GM21529 (cell line): ENCODE data around the gene CDC40.
"Not testable (repeated sequence)": the region's sequence is repeated elsewhere in the genome, so short reads cannot be mapped to it uniquely, and the experiment has no call there.

ENCODE experiments used
- ATAC-seq: cut with Tn5 transposase; IDR thresholded peaks from one replicate; pipeline ENCODE4 v1.9.1; 2021; ENCODE audit not compliant: unreplicated experiment

The CDC40 gene

GRCh38 chr6:110198561-110198960 lies 18.3 kb downstream of the CDC40 start:
- ATAC-seq: no peak

DNA sequence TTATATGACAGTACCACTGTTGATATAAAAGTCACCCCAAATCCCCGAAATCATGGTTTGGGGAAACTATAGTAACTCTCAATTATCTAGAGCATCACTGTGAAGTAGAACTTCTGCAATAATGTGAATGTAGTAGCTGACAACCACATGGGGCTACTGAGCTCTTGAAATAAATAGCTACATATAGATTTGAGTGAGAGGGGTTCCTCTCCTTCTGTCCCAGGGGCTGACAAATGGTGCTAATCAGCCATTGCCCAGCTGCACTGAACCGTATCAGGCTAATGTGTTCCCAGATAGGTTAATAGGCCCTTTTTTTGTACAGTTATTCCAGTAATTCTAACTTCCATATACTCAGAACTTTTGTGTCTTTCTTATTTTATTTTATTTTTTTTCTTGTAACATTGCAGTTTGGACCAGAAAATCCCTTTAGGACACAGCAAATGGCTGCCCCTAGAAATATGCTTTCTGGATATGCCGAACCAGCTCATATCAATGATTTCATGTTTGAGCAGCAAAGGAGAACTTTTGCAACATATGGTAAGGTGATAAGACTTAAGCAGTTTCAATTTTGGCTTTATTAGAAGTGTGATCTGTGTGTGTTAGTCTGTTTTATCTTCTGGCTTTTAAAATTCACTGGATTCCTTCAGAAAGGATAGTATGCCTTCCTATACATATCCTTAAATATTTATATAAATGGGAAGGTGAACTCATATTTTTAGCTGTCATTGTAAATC lies 21.1 kb downstream of the CDC40 start:
- ATAC-seq: no peak

DNA sequence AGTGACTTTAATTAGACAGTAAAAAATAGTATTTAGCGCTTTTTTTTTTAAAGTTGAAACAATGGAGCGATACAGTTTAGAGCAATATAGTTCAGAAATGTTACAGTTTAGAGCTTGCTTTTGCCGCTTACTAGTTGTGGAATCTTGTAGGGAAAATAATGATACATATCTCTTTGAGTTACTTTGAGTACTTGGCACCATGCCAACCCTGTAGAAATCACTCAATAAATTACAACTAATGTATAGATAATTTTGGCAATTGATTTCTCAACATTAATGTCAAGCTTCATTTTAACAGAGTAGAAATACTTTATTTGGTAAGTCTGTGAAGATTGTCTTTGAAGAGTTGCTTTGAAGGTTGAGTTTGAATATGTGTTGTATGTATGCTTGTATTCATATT lies 27.4 kb downstream of the CDC40 start:
- ATAC-seq: no peak

DNA sequence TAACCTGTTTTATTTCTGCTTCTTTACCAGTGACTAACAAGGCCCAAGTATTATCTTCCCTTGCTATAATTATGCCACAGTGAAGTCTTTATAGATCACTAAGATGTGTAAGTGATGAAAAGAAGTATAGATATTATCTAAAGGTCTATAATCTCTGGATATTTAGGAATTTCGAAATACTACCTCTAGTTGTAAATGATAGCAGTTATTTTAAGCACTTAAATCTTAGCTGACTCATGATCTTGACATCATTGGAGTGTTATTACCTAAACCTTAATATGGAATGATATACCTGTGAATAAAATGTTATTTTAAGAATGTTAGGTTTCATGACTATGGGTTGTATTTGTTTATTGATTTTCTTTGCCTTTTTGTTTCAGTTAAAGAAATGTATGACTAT lies 31.5 kb downstream of the CDC40 start:
- no peak for ATAC-seq

GRCh38 chr6:110214338-110214737 lies 34.1 kb downstream of the CDC40 start:
- ATAC-seq: no peak

- no peak for ATAC-seq
Observed at GRCh38 chr6:110216140-110216539, 35.9 kb downstream of the CDC40 start.

DNA sequence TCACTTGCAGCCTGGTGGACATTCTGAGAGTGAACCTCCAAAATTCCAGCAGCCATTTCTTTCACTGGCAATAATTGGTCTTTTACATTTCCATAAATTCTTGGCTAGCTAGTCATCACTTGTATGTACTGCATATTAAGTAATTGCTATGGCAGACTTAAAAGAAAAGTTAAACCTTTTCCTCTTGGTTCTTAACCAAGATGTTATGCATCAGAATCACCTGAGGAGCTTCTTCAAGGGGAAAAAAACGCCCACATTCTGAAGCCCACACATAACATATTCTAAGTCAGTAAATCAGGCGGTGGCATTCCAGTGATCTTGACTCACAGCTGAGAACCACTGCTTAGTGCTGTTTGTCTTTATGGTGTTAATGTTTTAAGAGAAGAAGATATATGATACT lies 37.0 kb downstream of the CDC40 start:
- no peak for ATAC-seq

DNA sequence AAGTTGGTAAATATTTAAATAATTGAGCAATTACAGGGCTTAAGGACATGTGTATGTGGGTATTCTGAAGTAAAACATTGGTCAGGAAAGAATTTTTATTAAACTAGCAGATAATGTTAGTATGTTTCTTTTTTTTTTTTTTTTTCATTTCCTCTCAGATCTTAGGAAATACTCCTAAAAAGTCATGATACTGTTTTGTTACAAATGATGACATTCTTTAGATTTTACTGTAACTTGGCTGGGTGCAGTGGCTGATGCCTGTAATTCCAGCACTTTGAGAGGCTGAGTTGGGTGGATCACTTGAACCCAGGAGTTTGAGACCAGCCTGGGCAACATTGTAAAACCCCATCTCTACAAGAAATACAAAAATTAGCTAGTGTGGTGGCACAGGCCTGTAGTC lies 41.5 kb downstream of the CDC40 start:
- ATAC-seq: no peak

- no peak for ATAC-seq
Observed at GRCh38 chr6:110226261-110226660, 46.0 kb downstream of the CDC40 start.

DNA sequence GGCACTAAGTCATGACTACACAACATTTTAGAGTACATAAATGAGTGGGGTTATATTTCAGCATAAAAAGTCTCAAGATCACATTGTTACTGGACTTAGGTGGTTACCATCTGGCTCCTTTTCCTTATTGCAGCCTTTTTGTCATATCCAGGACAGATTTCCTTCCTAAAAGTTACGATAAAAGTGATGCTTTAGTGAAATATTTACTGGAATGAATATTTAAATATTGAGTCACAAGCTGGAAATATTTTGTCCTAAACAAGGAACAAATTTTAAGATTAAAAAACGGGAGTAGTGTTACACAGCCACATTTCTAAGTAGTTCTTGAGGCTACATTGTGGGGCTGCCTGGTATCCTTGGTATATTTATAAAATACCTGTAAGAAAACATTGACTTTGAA lies 52.2 kb downstream of the CDC40 start:
- no peak for ATAC-seq

GRCh38 chr6:110233770-110234374 lies 53.6 kb downstream of the CDC40 start:
- peak; percentile 97 for ATAC-seq

DNA sequence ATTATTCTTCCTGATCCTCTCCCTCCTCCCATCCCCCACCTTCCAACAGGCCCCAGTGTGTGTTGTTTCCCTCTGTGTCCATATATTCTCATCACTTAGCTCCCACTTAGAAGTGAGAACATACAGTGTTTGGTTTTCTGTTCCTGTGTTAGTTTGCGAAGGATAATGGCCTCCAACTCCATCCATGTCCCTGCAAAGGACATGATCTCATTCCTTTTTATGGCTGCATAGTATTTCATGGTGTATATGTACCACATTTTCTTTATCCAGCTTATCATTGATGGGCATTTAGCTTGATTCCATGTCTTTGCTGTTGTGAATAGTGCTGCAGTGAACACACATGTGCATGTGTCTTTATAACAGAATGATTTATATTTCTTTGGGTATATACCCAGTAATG lies 55.8 kb downstream of the CDC40 start:
- ATAC-seq: not testable (repeated sequence)

DNA sequence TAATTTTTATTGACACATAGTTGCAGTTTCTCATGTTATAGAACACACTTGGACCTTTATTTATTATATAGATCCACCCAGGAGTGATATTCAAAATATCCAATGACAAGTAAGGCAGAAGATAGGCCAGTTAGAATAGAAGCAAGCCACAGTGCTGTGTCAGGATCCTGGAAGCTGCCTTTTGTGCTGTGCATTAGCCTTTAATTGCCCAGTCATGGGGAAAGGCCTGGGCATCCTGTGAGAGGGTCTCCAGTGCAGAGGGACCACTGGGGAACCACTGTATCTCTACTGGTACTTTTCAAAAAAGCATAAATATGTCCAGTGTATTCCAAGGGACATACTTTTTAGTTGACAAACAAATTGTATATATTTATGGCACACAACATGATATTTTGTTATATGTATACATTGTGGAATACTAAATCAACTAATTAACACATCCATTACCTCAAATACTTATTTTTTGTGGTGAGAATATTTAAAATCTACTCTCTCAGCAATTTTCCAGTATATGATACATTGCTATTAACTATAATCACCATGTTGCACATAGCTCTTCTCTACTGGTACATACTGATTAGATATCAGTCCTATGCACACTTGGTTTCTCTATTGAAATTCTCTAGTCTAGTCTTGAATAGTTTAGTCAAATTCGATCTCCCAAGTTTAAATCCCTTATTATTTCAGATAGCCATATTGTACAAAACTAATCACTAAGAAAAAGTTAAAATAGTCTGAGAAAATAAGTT lies 59.5 kb downstream of the CDC40 start:
- no peak for ATAC-seq

- not testable (repeated sequence) for ATAC-seq
Observed at GRCh38 chr6:110244621-110245020, 64.4 kb downstream of the CDC40 start.

GRCh38 chr6:110246378-110246777 lies 66.2 kb downstream of the CDC40 start:
- no peak for ATAC-seq

DNA sequence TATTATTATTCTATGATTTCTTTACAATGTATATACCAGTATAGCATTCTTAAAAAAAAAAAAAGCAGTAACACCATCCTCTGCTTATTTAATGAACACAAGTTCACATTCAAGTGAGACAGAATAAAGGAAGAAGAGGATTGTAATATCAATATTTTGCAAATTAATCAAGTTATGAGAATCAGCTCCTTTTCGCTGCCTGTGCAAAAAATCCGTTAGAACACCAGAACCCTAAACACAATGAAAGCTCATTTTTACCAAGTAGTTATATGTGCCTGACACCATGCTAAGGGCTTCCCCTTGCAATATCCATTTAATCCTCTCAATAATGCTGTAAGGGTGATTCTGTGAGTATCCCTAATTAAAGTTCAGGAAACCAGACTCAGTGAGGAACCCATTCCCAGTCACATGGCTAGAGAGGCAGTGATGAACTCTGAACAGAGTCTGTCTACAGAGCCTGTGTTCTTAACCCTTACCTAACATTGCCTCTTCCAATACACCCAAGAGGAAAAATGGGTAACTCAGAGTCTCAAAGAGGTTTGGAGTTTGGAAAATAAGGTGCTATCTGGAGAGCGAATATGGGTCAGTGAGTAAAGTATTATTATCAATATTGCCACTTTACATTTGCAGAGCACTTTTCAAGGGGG lies 66.8 kb downstream of the CDC40 start:
- no peak for ATAC-seq

- no peak for ATAC-seq
Observed at GRCh38 chr6:110250058-110250457, 69.8 kb downstream of the CDC40 start.

DNA sequence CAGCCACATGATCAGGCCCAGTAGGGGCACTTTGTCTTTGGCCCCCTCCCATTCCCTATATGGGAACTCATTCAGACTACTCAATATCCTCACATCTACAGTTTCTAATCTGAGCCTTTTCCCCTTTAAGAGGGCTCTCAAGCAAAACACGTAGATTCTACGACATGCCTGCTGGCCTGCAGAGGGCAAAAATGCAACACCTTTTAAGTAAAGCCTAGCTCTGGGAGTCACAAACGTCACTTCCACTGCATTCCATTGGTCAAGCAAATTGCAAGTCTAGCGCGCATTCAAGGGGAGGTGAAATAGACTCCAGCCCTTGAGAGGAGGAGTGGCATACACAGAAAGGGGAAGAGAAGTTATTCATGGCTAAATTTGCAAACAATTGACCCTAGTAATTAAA lies 70.6 kb downstream of the CDC40 start:
- no peak for ATAC-seq

- no peak for ATAC-seq
Observed at GRCh38 chr6:110255211-110255750, 75.1 kb downstream of the CDC40 start.

- ATAC-seq: no peak
Observed at GRCh38 chr6:110256366-110256765, 76.1 kb downstream of the CDC40 start.

DNA sequence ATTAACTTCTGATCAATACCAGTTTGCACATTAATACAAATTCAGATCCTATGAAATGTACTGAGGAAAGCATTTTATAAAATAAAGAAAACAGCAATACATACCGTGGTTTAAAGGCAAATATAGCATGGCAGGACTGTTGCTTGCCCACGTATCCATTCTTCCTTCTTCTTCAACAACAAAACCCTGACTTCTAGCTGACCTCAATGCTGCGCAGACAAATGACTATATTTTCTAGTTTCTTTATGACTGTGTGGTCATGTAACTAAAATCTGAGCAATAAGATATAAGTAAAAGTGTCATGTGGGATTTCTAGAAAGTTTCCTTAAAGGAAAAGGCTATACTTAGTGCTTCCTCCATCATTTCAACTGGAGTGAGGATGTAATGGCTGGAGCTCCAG lies 85.0 kb downstream of the CDC40 start:
- peak; percentile 51 for ATAC-seq
